NK-92 treated with Interleukin-12 subunit alpha and Interleukin-12 subunit beta, amount 100 ng/mL, for 24 hours (cell line): ENCODE measurements around the gene WFDC5.
"Not testable (repeated sequence)": the region's sequence is repeated elsewhere in the genome, so short reads cannot be mapped to it uniquely, and the experiment has no call there.

Source experiments
- DNase-seq: peaks from one replicate; lab custom pipeline; 2025; lab: John Stamatoyannopoulos, UW

The WFDC5 gene

GRCh38 chr20:45087814-45088213 is 27.2 kb downstream of the WFDC5 start:
- no peak for DNase-seq

- no peak for DNase-seq
Measured at GRCh38 chr20:45087097-45087790, 27.7 kb downstream of the WFDC5 start.

GRCh38 chr20:45085867-45086266 is 29.1 kb downstream of the WFDC5 start:
- DNase-seq = no peak

DNA sequence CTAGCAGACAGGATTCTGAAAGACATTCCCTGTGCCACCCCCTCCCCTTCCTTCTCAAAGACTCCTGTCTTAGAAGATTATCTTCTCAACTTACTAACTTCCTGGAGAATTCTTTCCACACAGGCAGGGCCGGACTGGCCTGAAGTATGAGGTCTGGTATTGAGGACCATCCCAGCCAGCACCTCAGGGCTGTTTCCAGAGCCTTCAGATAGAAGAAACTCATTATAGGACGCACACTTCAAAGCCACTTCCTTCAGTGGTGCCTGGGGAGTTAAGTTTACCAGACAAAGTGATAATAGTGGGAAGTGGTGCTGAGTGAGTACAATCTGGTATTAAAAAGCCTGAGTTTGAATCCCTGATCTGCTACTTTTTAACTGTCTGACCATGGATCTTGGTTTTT is 29.7 kb downstream of the WFDC5 start:
- no peak for DNase-seq

DNA sequence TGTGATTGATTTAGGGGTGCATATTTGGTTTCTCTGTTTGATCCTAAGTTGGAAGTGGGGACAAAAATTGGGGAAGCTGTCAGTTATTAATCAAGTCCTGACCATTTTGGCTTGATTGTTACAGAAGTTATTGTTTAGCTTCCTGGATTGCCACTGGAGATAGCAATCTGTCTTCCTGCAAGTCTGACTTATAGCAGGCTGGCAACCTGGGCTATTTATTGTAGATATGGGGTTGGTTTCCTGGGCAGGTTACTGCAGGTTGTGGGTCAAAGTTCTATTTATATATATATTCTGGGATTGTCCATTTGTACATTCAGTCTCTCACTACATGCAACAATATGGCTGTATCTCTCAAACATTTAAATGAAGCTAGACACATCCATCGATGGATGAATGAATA is 31.8 kb downstream of the WFDC5 start:
- no peak for DNase-seq

DNA sequence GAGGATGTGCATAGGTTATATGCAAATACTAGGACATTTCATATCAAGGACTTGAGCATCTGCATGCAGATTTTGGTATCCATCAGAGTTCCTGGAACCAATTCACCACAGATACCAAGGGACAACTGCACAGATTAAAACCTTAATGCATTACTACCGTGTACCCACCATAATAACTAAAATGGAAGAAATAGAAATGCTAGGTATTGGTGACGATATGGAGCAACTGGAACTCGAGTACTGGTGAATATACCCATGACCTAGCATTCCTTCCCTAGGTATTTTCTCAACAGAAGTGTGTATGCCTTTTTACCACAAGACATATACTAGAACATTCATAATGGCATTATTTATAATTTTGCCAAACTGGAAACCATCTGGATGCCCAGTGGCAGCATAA is 32.5 kb downstream of the WFDC5 start:
- DNase-seq = no peak

- no peak for DNase-seq
Measured at GRCh38 chr20:45080867-45081624, 33.9 kb downstream of the WFDC5 start.

DNA sequence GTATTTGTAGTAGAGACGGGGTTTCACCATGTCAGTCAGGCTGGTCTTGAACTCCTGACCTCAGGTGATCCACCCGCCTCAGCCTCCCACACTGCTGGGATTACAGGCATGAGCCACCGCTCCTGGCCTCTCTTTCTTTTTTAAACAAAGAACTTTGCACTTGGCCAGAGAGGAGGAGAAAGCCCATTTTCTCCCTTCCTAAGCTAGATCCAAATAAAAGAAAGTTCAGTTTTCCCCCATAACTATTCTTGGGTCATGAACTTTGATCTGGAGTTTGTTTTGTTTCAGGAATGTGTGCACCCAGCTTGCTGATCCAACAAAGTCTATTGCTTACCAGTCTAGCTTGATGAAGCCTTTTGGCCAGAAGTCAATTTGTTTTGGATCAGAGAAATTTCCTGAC is 37.4 kb downstream of the WFDC5 start:
- DNase-seq = no peak

GRCh38 chr20:45073221-45073620 is 41.8 kb downstream of the WFDC5 start:
- DNase-seq = no peak

- no peak for DNase-seq
Measured at GRCh38 chr20:45072066-45072465, 42.9 kb downstream of the WFDC5 start.

DNA sequence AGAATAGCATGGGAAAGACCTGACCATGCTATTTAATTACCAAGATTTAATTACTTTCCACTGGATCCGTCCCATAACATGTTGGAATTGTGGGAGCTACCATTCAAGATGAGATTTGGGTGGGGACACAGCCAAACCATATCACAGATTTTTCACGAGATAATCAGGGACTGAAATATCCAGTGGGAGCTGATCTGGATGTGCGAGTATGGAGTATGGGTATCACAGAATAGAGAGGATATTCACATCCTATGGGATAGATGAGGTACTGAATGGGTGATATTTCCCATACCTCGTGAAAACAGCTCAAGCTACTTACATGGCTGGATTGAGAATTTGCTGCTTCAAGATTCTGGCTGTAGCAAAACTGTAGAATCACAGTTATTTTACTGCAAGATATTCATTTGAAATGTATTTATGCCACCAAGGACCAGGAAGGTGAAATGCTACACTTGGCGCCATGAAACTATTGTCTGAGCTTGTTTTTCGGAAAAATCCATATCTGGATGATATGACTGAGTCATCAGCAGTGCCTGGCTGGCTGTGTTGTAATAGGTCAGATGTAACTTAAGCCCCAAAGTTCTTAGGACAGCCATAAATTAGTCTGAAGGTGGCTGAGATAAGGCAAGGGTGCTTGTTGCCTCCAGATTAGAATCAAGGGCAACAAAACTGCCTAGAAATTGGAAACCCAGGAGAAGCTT is 43.9 kb downstream of the WFDC5 start:
- DNase-seq = no peak

DNA sequence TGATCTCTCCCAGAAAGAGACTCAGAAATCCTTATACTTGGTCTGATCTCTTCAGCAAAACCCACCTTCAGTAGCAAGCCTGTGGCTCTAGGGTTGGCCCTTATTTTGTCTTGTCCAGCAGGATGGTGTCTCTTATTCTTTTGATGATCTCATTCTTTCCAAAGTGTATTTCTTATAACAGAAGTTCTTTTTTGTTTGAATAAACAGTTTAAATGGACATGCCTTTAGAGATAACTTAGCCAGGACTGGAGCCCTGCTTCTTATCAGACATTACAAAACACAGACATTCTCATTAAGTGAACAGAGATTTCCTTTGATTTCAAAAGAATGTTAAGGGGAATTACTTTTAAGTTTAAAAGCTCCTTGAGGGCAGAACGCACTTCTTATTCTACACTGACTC is 45.7 kb downstream of the WFDC5 start:
- no peak for DNase-seq

DNA sequence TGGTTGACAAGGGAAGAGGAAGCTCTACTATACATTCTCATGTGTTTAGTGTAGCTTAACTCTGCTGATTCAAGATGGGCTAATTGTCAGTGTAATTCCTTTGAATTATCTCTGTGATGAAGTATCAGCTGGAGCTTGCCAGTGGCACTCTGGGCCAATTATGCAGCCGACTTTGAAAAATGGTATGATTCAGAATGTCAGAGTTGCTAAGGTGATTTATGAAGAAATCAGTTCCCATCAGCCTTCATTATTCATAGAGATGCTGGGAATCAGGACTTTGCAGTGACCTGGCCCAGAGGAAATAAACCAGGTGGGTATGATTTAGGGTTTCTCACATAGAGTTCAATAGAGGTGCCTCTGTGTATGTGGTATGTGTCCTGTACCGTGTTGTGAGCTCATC is 47.4 kb downstream of the WFDC5 start:
- no peak for DNase-seq

DNA sequence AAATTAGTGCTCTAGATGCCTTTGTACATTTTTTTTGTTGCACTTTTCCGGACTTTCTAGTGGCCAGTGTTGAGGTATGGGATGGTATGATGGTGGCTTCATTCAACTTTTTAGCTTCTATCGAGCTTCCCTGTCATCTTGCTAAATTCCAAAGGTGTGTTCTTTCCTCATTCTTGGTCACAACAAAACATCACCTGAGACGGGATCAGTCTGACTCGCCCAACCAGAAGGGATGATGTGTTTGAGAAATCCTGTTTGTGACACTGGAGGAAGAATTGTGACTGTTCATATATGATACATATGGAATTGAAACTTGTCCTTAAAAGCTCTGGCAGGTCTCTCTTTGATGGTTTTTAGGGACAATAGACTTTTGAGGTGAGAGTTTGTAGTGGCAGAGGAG is 47.9 kb downstream of the WFDC5 start:
- DNase-seq = no peak

DNA sequence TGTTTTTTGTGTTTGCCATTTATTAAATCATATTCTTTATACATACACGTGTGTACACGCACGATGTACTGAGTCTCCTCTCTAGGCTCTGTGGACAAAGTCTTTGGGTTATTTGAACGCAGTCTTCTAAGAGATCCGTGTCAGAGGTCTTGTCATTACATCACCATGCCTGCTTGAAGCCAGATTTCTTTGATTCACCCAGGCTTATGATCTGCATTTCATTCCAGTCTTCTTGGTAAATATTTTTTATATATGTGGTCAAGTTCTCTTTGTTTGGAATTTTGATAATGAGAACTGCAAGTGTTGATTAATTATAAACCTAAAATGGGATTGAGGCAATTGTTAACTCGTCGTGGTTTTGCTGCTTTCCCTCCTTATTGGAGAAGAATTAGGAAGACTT is 48.6 kb downstream of the WFDC5 start:
- DNase-seq = no peak

GRCh38 chr20:45064812-45065211 is 50.2 kb downstream of the WFDC5 start:
- DNase-seq = no peak

- not testable (repeated sequence) for DNase-seq
Measured at GRCh38 chr20:45063107-45063506, 51.9 kb downstream of the WFDC5 start.

- no peak for DNase-seq
Measured at GRCh38 chr20:45061244-45061643, 53.7 kb downstream of the WFDC5 start.

DNA sequence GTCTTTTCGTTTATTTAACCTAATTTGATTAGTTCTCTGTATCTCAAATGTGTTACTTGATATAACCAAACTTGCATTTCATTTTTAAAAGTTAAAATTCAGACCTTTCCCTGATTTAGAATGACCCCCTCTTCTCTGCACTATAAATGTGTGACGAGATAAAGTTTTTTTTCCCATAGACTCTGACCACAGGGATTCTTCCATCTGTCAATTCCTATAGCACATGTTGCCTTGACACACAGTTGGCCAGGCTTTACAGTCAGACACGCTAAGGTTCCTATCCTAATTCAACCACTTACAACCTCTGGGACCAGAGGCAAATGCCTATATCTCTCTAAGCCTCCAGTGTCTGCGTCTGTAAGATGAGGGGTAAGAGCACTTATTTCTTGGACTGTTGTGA is 54.7 kb downstream of the WFDC5 start:
- no peak for DNase-seq
